GM12878 (cell line): Measurements from ENCODE around the gene MYO7A. TPM values are rescaled to one million over a fixed set of nuclear protein-coding genes. Genes with fewer than 3 reads are reported as not detected.

ENCODE experiments used
- ATAC-seq: fragments of 200-7000 bp; cut with Tn5 transposase; 3 replicates; pipeline ENCODE4 v1.9.1; 2020; ENCODE audit warnings: mild to moderate bottlenecking, moderate library complexity
- BruUV-seq: library from RNA; stranded (reverse); fragments of 400-500 nt; replicated peaks from 2 replicates; lab custom pipeline; 2021; lab: Mats Ljungman, UMichigan
- CTCF ChIA-PET: fragments of 300-600 bp; sonication (Branson Sonifier 250); formaldehyde crosslinking; extraction: SDS; loops from one replicate; lab custom pipeline; 2021; ENCODE audit warnings: inconsistent platforms; lab: Yijun Ruan, JAX
- POLR2A ChIA-PET: fragments of 350-600 bp; formaldehyde crosslinking; extraction: SDS; loops from one replicate; lab custom pipeline; 2021; ENCODE audit warnings: inconsistent platforms; lab: Charles Lee
- RAD21 ChIA-PET: fragments of 300-600 bp; sonication (Branson Sonifier 250); formaldehyde crosslinking; loops from one replicate; lab custom pipeline; 2023; ENCODE audit warnings: antibody characterized with exemption; ENCODE audit not compliant: unreplicated experiment; lab: Charles Lee
- SMC1A ChIA-PET: fragments of 300-600 bp; sonication (Branson Sonifier 250); formaldehyde crosslinking; loops from one replicate; lab custom pipeline; 2023; ENCODE audit not compliant: unreplicated experiment, uncharacterized antibody; lab: Charles Lee
- DNase-seq: peaks from one replicate; pipeline ENCODE4 v3.0.0-alpha.2; 2011; ENCODE audit warnings: low read depth, low spot score
- FAIRE-seq: peaks from 3 replicates; lab custom pipeline; 2011; peaks lifted over from hg19 to GRCh38; lab: Jason Lieb, UNC
- H2AFZ ChIP-seq: 2 replicates; pipeline ENCODE4 v1.6.0; 2011; ENCODE audit warnings: low read depth, low read length, control low read depth; ENCODE audit not compliant: control insufficient read depth
- H3K27ac ChIP-seq: 2 replicates; pipeline ENCODE4 v1.5.1; 2011; ENCODE audit warnings: control low read depth; ENCODE audit not compliant: control insufficient read depth, insufficient read depth
- H3K27me3 ChIP-seq, 2 experiments: replicated peaks in 1 of 2; 2 replicates each; pipeline versions ENCODE4 v1.6.0 to v1.6.1; 2011; ENCODE audit warnings: low read length in 1 of 2; ENCODE audit not compliant: control insufficient read depth in 2 of 2, insufficient read depth in 2 of 2
- H3K36me3 ChIP-seq, 2 experiments: 2 replicates each; pipeline ENCODE4 v1.5.1; 2011; ENCODE audit warnings: low read length in 1 of 2; ENCODE audit not compliant: control insufficient read depth in 2 of 2, insufficient read depth in 2 of 2
- H3K4me1 ChIP-seq: 2 replicates; pipeline ENCODE4 v1.6.1; 2011; ENCODE audit warnings: mild to moderate bottlenecking, low read length, moderate library complexity, mixed read lengths; ENCODE audit not compliant: control insufficient read depth, insufficient read depth
- H3K4me2 ChIP-seq: 2 replicates; pipeline ENCODE4 v1.6.0; 2011; ENCODE audit warnings: control low read depth; ENCODE audit not compliant: control insufficient read depth, insufficient read depth
- H3K4me3 ChIP-seq: fragments of 200-600 bp; sonication (generic); 2 replicates; pipeline ENCODE4 v1.5.1; 2016
- H3K79me2 ChIP-seq: 2 replicates; pipeline ENCODE4 v1.6.0; 2011; ENCODE audit warnings: low read length; ENCODE audit not compliant: control insufficient read depth, insufficient read depth
- H3K9ac ChIP-seq: 2 replicates; pipeline ENCODE4 v1.8.0; 2011; ENCODE audit warnings: low read length, control low read depth, mixed read lengths; ENCODE audit not compliant: control insufficient read depth, insufficient read depth
- H3K9me3 ChIP-seq: replicated peaks from 3 replicates; pipeline ENCODE4 v1.5.1; 2011; ENCODE audit warnings: mild to moderate bottlenecking, low read length; ENCODE audit not compliant: control insufficient read depth, insufficient read depth
- H4K20me1 ChIP-seq: 2 replicates; pipeline ENCODE4 v1.6.0; 2011; ENCODE audit not compliant: control insufficient read depth, insufficient read depth
- ATF3 ChIP-seq: IDR thresholded peaks from 2 replicates; pipeline ENCODE4 v1.6.1; 2011; ENCODE audit warnings: low read depth, mild to moderate bottlenecking, low read length, moderate library complexity, borderline replicate concordance; ENCODE audit errors: extremely low read depth
- BMI1 ChIP-seq: fragments of 450-650 bp; IDR thresholded peaks from 2 replicates; pipeline ENCODE4 v1.6.1; 2016; ENCODE audit warnings: mild to moderate bottlenecking, moderate library complexity, borderline replicate concordance
- CBX5 ChIP-seq: sonication (generic); IDR thresholded peaks from 2 replicates; pipeline ENCODE4 v1.6.1; 2016; ENCODE audit warnings: low read depth, moderate library complexity, mild to moderate bottlenecking, inconsistent platforms
- CTCF ChIP-seq, 3 experiments: IDR thresholded peaks in 2 of 3; conservative IDR thresholded peaks in 1 of 3; 2 replicates each; pipeline ENCODE4 v1.5.1; 2011; ENCODE audit warnings: low read depth in 3 of 3, low read length in 3 of 3, mild to moderate bottlenecking in 3 of 3, control low read depth in 2 of 3, moderate library complexity in 2 of 3, inconsistent platforms in 1 of 3, mixed read lengths in 1 of 3; ENCODE audit not compliant: control insufficient read depth in 2 of 3, insufficient read depth in 1 of 3; ENCODE audit errors: extremely low read depth in 1 of 3
- E2F8 ChIP-seq: fragments of 450-650 bp; IDR thresholded peaks from 2 replicates; pipeline ENCODE4 v1.6.1; 2018; ENCODE audit warnings: mild to moderate bottlenecking, low read depth, moderate library complexity; ENCODE audit not compliant: partially characterized antibody
- ETV6 ChIP-seq, 2 experiments: fragments of 450-650 bp in 1 of 2; IDR thresholded peaks in 1 of 2; conservative IDR thresholded peaks in 1 of 2; 2 replicates each; pipeline ENCODE4 v1.6.1; 2014; ENCODE audit warnings: antibody characterized with exemption in 1 of 2, borderline replicate concordance in 1 of 2, low read depth in 1 of 2, mild to moderate bottlenecking in 1 of 2, moderate library complexity in 1 of 2
- NR2C1 ChIP-seq: fragments of 450-650 bp; IDR thresholded peaks from 2 replicates; pipeline ENCODE4 v1.6.1; 2017; ENCODE audit warnings: antibody characterized with exemption, mild to moderate bottlenecking, moderate library complexity
- POLR2A ChIP-seq: IDR thresholded peaks from 2 replicates; pipeline ENCODE4 v1.6.1; 2011; ENCODE audit warnings: low read depth, mild to moderate bottlenecking, low read length
- RBBP5 ChIP-seq: fragments of 200-600 bp; sonication (generic); conservative IDR thresholded peaks from 2 replicates; pipeline ENCODE4 v1.6.1; 2016
- RELB ChIP-seq: fragments of 450-650 bp; IDR thresholded peaks from 2 replicates; pipeline ENCODE4 v1.6.1; 2017; ENCODE audit warnings: low read depth, mild to moderate bottlenecking, moderate library complexity
- SRF ChIP-seq, 2 experiments: IDR thresholded peaks; 2 replicates each; pipeline ENCODE4 v1.6.1; 2011; ENCODE audit warnings: low read depth in 2 of 2, low read length in 2 of 2, mild to moderate bottlenecking in 1 of 2, moderate library complexity in 1 of 2
- TBL1XR1 ChIP-seq: IDR thresholded peaks from 2 replicates; pipeline ENCODE4 v1.6.1; 2012; ENCODE audit warnings: low read depth, low read length, improper control_type of control experiment
- ZNF24 ChIP-seq: fragments of 450-650 bp; IDR thresholded peaks from 2 replicates; pipeline ENCODE4 v1.6.1; 2017; ENCODE audit warnings: antibody characterized with exemption, mild to moderate bottlenecking
- ZNF274 ChIP-seq: IDR thresholded peaks from one replicate; pipeline ENCODE4 v1.8.0; 2011; ENCODE audit not compliant: insufficient read length, insufficient read depth
- ZNF622 ChIP-seq: fragments of 450-650 bp; IDR thresholded peaks from 2 replicates; pipeline ENCODE4 v1.6.1; 2017; ENCODE audit warnings: mild to moderate bottlenecking, inconsistent platforms
- ZSCAN29 ChIP-seq: fragments of 450-650 bp; IDR thresholded peaks from 2 replicates; pipeline ENCODE4 v1.6.1; 2017; ENCODE audit warnings: mild to moderate bottlenecking, moderate library complexity
- WGBS: methylation state at CpG from one replicate; pipeline ENCODE4 v1.1.6; 2016; ENCODE audit warnings: low lambda C conversion rate; ENCODE audit not compliant: insufficient replicate concordance, insufficient coverage; ENCODE audit errors: missing lambda C conversion rate; 5-methylcytosine and 5-hydroxymethylcytosine counted together
- in situ Hi-C: fragments of 300-500 bp; cut with MboI; formaldehyde crosslinking; loops from 9 replicates; pipeline ENCODE4 v1.14.3; 2018; ENCODE audit warnings: mixed read lengths
- intact Hi-C: fragments of 100-400 bp; cut with micrococcal nuclease; formaldehyde crosslinking; loops from one replicate; pipeline ENCODE4 v1.14.2; 2022; ENCODE audit not compliant: unreplicated experiment
- polyA plus RNA-seq, 11 experiments: library from polyadenylated mRNA; depleted of rRNA in 4 of 11; unstranded in 6 of 11; stranded (reverse) in 5 of 11; fragments of >200 nt; fragmentation: Nextera tagmentation in 4 of 11; fragmentation: Illumina TruSeq in 1 of 11; extraction: Ambion mirVana in 4 of 11; extraction: Trizol in 1 of 11; gene quantifications; 1 replicate in 1 of 11; 2 replicates in 10 of 11; pipeline versions ENCODE4 v1.2.1 to v1.2.3, GENCODE V29; 2011 to 2016; ENCODE audit warnings: inconsistent platforms in 2 of 11, missing spikeins in 2 of 11, low read depth in 1 of 11
- total RNA-seq, 4 experiments: library from RNA; depleted of rRNA in 3 of 4; stranded (reverse); fragments of >200 nt in 3 of 4; fragmentation: Illumina TruSeq in 1 of 4; extraction: Trizol in 1 of 4; gene quantifications; 2 replicates each; pipeline versions ENCODE4 v1.2.1 to v1.2.3, GENCODE V29; 2013 to 2021

MYO7A gene
- total and polyA plus RNA-seq, 10 of the 15 experiments (the other 5 are each of a cell fraction or from before 2014, with no cell fraction given) = 0.01 to 0.21 (median 0.04) TPM; not detected in 6

GRCh38 chr11:77181226-77181625 is 53.2 kb downstream of the MYO7A start:
- Histone ChIP-seq H3K4me3 (no peak overlapping the region), H3K79me2 (no peaks in the 10 kb centered on the region), H3K4me1 (no peaks in the 10 kb centered on the region), H3K4me2 (no peak overlapping the region), H4K20me1 (no peaks in the 10 kb centered on the region)
- ChIA-PET POLR2A (no interaction called here), SMC1A (no interaction called here)
- intact Hi-C loops = no loop called here
- DNase-seq = no peak
- TF ChIP-seq SRF (IDR thresholded peaks at IDR 0.05; ENCODE audit: low read depth in 2 of 2, low read length in 2 of 2) = no peak
- TF ChIP-seq ETV6 (conservative IDR thresholded peaks at IDR 0.05 in 1 of 2, IDR thresholded peaks at IDR 0.05 in 1 of 2; ENCODE audit: borderline replicate concordance in 1 of 2, low read depth in 1 of 2) = no peak
- no peak for TF ChIP-seq ZSCAN29
- TF ChIP-seq BMI1 = no peak
- TF ChIP-seq ZNF622 = no peak
- TF ChIP-seq ZNF274 = no peak
- no peak for TF ChIP-seq CBX5
- no peak for TF ChIP-seq ATF3
- TF ChIP-seq E2F8 = no peak
- TF ChIP-seq RELB = no peak
- TF ChIP-seq ZNF24 = no peak
- TF ChIP-seq RBBP5 = no peak
- no peak for TF ChIP-seq NR2C1
- no peak for TF ChIP-seq CTCF (IDR thresholded peaks at IDR 0.05 in 2 of 3, conservative IDR thresholded peaks at IDR 0.05 in 1 of 3; ENCODE audit: control insufficient read depth in 2 of 3, extremely low read depth in 1 of 3, insufficient read depth in 1 of 3, low read depth in 3 of 3, low read length in 3 of 3)
- no peak for TF ChIP-seq POLR2A
- TF ChIP-seq TBL1XR1 = no peak
- TF ChIP-seq, all 136 proteins: peak for 0
- BruUV-seq = no TSS peak
- in situ Hi-C loops = no loop called here
- RAD21 ChIA-PET = no interaction called here
- ATAC-seq (no peak), FAIRE-seq (no peak)
- Histone ChIP-seq H3K27ac (no peak overlapping the region), H3K27me3 (peaks cover 0 to 4% of the 10 kb centered on the region in 2 experiments; a peak in 2 of 4 replicates), H3K9ac (no peak overlapping the region), H2AFZ (no peak overlapping the region), H3K36me3 (no peaks in the 10 kb centered on the region), H3K9me3 (no peaks in the 10 kb centered on the region)
- 34% methylated on average over 8 of the region's 11 CpGs for WGBS
- CTCF ChIA-PET = no interaction called here
